Retinal pigment epithelial cell (primary cell): ENCODE measurements around the gene ZNF423.
A peak's percentile ranks its signal among the peaks of the same experiment; 100 is the strongest.
"Not testable (repeated sequence)": the region's sequence is repeated elsewhere in the genome, so short reads cannot be mapped to it uniquely, and the experiment has no call there.

Source experiments
- DNase-seq: peaks from one replicate; pipeline ENCODE4 v3.0.0-alpha.2; 2010; ENCODE audit warnings: low read depth
- H3K4me3 ChIP-seq: 2 replicates; pipeline ENCODE4 v1.5.1; 2011; ENCODE audit warnings: mild to moderate bottlenecking, low read length, control low read depth, moderate library complexity
- TF ChIP-seq, protein P1 (sequence below): conservative IDR thresholded peaks from 2 replicates; pipeline ENCODE4 v1.5.1; 2011; ENCODE audit warnings: low read depth, low read length, control low read depth, inconsistent platforms

The ZNF423 gene

GRCh38 chr16:49881890-49882289 is 26.0 kb upstream of the ZNF423 start:
- no peak overlapping the region for H3K4me3 ChIP-seq
- DNase-seq: no peak
- TF ChIP-seq, protein P1, sequence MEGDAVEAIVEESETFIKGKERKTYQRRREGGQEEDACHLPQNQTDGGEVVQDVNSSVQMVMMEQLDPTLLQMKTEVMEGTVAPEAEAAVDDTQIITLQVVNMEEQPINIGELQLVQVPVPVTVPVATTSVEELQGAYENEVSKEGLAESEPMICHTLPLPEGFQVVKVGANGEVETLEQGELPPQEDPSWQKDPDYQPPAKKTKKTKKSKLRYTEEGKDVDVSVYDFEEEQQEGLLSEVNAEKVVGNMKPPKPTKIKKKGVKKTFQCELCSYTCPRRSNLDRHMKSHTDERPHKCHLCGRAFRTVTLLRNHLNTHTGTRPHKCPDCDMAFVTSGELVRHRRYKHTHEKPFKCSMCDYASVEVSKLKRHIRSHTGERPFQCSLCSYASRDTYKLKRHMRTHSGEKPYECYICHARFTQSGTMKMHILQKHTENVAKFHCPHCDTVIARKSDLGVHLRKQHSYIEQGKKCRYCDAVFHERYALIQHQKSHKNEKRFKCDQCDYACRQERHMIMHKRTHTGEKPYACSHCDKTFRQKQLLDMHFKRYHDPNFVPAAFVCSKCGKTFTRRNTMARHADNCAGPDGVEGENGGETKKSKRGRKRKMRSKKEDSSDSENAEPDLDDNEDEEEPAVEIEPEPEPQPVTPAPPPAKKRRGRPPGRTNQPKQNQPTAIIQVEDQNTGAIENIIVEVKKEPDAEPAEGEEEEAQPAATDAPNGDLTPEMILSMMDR: no peak

GRCh38 chr16:49878540-49878939 is 22.6 kb upstream of the ZNF423 start:
- not testable (repeated sequence) for H3K4me3 ChIP-seq

DNA sequence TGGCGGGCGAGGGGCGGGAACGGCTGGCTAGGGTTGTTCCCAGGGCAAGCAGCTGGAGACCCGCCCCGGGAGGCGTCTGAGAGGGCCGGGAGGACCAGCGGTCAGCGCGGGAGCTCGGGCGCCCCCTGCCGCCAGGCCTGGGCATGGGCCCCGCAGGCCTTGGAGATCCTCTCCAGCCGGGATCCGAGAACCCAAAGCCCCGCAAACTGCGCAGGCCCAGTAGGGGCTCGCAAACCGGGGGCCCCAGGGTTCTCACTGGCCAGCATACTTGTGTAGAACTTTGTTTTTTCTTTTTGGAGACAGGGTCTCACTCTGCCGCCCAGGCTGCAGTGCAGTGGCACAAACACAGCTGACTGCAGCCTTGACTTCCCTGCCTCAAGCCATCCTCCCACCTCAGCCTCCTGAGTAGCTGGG is 20.8 kb upstream of the ZNF423 start:
- TF ChIP-seq, protein P1: peak; percentile 85
- H3K4me3 ChIP-seq: no peak overlapping the region
- DNase-seq: no peak

More at GRCh38 chr16:49878540-49878939, 22.6 kb upstream of the ZNF423 start:
- not testable (repeated sequence) for DNase-seq

DNA sequence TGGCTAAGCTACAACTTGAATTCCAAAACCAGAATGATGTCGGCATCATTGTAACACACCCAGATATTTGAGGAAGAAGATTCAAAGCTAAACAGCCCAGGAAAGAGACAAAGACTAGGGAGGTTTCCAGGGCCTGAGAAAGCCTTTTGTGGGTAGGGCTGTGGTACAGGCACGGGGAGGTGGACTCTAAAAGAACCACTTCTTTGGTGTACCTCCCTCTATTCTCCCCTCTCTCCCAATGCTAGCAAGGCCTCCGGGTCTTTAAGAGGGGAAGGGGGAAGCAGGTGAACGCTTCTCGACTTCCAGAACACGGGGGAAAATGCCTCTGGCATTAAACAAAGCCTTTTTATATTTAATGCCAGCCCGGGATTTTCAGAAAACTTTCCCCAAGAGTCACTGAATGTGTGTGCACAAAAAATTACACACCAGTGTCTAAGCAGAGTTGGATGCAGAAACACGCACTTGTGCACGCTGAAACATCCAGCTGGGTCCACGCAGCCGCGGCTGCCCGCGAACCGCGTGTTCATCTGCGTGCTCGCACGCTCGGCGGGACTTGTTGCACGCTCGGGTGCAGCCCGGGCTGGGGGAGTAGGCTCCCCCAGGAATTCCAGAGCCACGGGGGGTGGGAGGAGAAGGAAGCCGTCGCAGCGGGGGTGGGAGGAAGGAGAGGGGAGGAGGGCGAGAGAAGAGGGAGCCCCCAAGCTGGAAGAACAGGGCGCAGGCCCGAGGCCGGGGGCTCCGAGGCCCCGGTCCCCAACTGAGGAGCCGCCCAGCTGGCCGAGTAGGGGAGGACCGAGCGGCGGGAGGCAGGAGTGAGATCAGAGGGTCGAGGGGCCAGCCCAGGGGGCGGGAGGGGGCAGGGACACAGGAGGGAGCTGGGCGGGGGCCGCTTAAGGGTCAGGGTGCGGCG is 20.1 kb upstream of the ZNF423 start:
- DNase-seq: no peak
- H3K4me3 ChIP-seq: no peak overlapping the region

DNA sequence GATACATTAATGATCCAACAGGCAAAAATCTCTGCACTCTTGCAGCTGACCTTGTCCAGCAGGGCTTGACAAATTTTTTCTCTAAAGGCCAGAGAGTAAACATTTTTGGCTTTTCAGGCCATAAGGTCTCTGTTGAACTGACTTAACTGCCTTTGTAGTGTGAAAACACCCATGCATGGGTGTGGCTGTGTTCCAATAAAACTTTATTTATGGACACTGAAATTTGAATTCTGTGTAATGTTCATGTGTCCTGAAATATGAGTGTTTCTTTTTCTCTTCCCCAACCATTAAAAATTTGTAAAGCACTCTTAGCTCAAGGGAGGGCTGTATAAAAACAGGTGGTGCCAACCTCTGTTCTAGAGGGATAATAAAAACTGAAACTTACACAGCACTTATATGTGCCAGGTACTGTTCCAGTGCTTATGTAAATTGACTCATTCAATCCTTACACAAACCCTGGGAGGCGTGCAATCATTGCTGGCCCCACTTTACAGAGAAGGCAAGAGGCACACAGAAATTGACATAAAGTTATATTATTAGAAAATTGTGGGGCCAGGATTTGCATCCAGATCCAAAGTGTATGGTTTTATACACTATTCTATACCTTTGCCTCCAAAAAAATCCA is 18.8 kb upstream of the ZNF423 start:
- TF ChIP-seq, protein P1: no peak
- DNase-seq: no peak
- H3K4me3 ChIP-seq: no peak overlapping the region

More for the DNA sequence above, 20.1 kb upstream of the ZNF423 start:
- TF ChIP-seq, protein P1: no peak

- not testable (repeated sequence) for H3K4me3 ChIP-seq, DNase-seq
Observed at GRCh38 chr16:49871824-49872223, 15.9 kb upstream of the ZNF423 start.

GRCh38 chr16:49869731-49870130 is 13.8 kb upstream of the ZNF423 start:
- DNase-seq: no peak
- no peak overlapping the region for H3K4me3 ChIP-seq
- TF ChIP-seq, protein P1: no peak
